HT1080 (cell line): Measurements from ENCODE around the gene RARS2. TPM values are rescaled to one million over a fixed set of nuclear protein-coding genes. Genes with fewer than 3 reads are reported as not detected.
"Not testable (repeated sequence)": the region's sequence is repeated elsewhere in the genome, so short reads cannot be mapped to it uniquely, and the experiment has no call there.

Experiments used
- DNase-seq: peaks from one replicate; pipeline ENCODE4 v3.0.0-alpha.2; 2015; ENCODE audit warnings: low read depth
- polyA plus RNA-seq, 2 experiments: library from polyadenylated mRNA; depleted of rRNA; stranded (reverse); fragments of >200 nt; gene quantifications; 2 replicates each; pipeline ENCODE4 v1.2.3, GENCODE V29; 2015
- total RNA-seq: library from RNA; depleted of rRNA; stranded (reverse); fragments of >200 nt; shearing (Covaris generic); gene quantifications from 2 replicates; pipeline ENCODE4 v1.2.3, GENCODE V29; 2014; rRNA removed

Gene RARS2
- 26.7 and 30.2 TPM in 2 replicates for total RNA-seq
- 35.6 and 38.3 TPM in 2 replicates for polyA plus RNA-seq (2015; cell fraction: cytosol; rRNA removed)
- polyA plus RNA-seq (2015; cell fraction: nucleus; rRNA removed) = 40.1 and 43.0 TPM in 2 replicates

GRCh38 chr6:87589693-87590416 is at the start of gene RARS2, which contains the start of gene ORC3:
Gene RARS2, minus strand, starts transcription at chr6:87589987. Its CDS starts 30 bp downstream, at chr6:87589957.
Gene ORC3, plus strand, starts transcription at chr6:87590135. Its CDS starts 34 bp downstream, at chr6:87590169.
- peak; percentile 93 for DNase-seq

GRCh38 chr6:87639373-87639772 is 49.6 kb upstream of the RARS2 start:
- no peak for DNase-seq

- DNase-seq = no peak
Measured at GRCh38 chr6:87637106-87637505, 47.3 kb upstream of the RARS2 start.

GRCh38 chr6:87636315-87636714 is 46.5 kb upstream of the RARS2 start:
- no peak for DNase-seq

- no peak for DNase-seq
Measured at GRCh38 chr6:87633851-87634250, 44.1 kb upstream of the RARS2 start.

GRCh38 chr6:87630746-87631145 is 41.0 kb upstream of the RARS2 start:
- no peak for DNase-seq

GRCh38 chr6:87628881-87629280 is 39.1 kb upstream of the RARS2 start:
- no peak for DNase-seq

- DNase-seq = no peak
Measured at GRCh38 chr6:87628424-87628823, 38.6 kb upstream of the RARS2 start.

- no peak for DNase-seq
Measured at GRCh38 chr6:87623248-87623647, 33.5 kb upstream of the RARS2 start.

- peak; percentile 13 for DNase-seq
Measured at GRCh38 chr6:87618531-87618930, 28.7 kb upstream of the RARS2 start.

GRCh38 chr6:87617405-87617804 is 27.6 kb upstream of the RARS2 start:
- DNase-seq = no peak

GRCh38 chr6:87613018-87613417 is 23.2 kb upstream of the RARS2 start:
- DNase-seq = not testable (repeated sequence)

GRCh38 chr6:87608802-87609201 is 19.0 kb upstream of the RARS2 start:
- DNase-seq = no peak

GRCh38 chr6:87606199-87606598 is 16.4 kb upstream of the RARS2 start:
- DNase-seq = no peak

- no peak for DNase-seq
Measured at GRCh38 chr6:87600576-87600975, 10.8 kb upstream of the RARS2 start.

- DNase-seq = no peak
Measured at GRCh38 chr6:87590990-87591389, 1.2 kb upstream of the RARS2 start.

- no peak for DNase-seq
Measured at GRCh38 chr6:87590417-87590880, 662 bp upstream of the RARS2 start.

GRCh38 chr6:87588756-87589407 is 905 bp downstream of the RARS2 start:
- DNase-seq = no peak

GRCh38 chr6:87586371-87587077 is 3.3 kb downstream of the RARS2 start:
- DNase-seq = no peak

- DNase-seq = no peak
Measured at GRCh38 chr6:87583822-87584221, 6.0 kb downstream of the RARS2 start.

GRCh38 chr6:87575423-87575822 is 14.4 kb downstream of the RARS2 start:
- no peak for DNase-seq
